Neural progenitor cell (in vitro differentiated cells): ENCODE results near the gene PTPRN2. TPM values are rescaled to one million over a fixed set of nuclear protein-coding genes. Genes with fewer than 3 reads are reported as not detected.
A peak's percentile ranks its signal among the peaks of the same experiment; 100 is the strongest.

Experiments used
- DNase-seq: peaks from one replicate; pipeline ENCODE4 v3.0.0-alpha.2; 2016; ENCODE audit warnings: low spot score
- H2AFZ ChIP-seq: fragments of 200-600 bp; sonication (generic); replicated peaks from 2 replicates; pipeline ENCODE4 v1.6.1; 2016; ENCODE audit warnings: antibody characterized with exemption
- H3F3A ChIP-seq: fragments of 200-600 bp; sonication (generic); 2 replicates; pipeline ENCODE4 v1.6.1; 2016; ENCODE audit warnings: antibody characterized with exemption, low read depth
- H3K27ac ChIP-seq: fragments of 200-600 bp; sonication (generic); 2 replicates; pipeline ENCODE4 v1.5.1; 2016; ENCODE audit warnings: mild to moderate bottlenecking
- H3K27me3 ChIP-seq: fragments of 200-600 bp; sonication (generic); 2 replicates; pipeline ENCODE4 v1.6.1; 2016; ENCODE audit warnings: mild to moderate bottlenecking, moderate library complexity
- H3K36me3 ChIP-seq: fragments of 200-600 bp; sonication (generic); 2 replicates; pipeline ENCODE4 v1.5.1; 2016
- H3K4me1 ChIP-seq: fragments of 200-600 bp; sonication (generic); 2 replicates; pipeline ENCODE4 v1.6.1; 2016; ENCODE audit warnings: mixed run types
- H3K4me2 ChIP-seq: fragments of 200-600 bp; sonication (generic); 2 replicates; pipeline ENCODE4 v1.6.1; 2016
- H3K4me3 ChIP-seq: fragments of 200-600 bp; sonication (generic); 2 replicates; pipeline ENCODE4 v1.5.1; 2016
- H3K79me2 ChIP-seq: fragments of 200-600 bp; sonication (generic); 2 replicates; pipeline ENCODE4 v1.6.1; 2016; ENCODE audit warnings: low read depth
- H3K9ac ChIP-seq: fragments of 200-600 bp; sonication (generic); 2 replicates; pipeline ENCODE4 v1.6.1; 2016
- H3K9me3 ChIP-seq: fragments of 200-600 bp; sonication (generic); 2 replicates; pipeline ENCODE4 v1.5.1; 2016; ENCODE audit warnings: low read depth
- H4K20me1 ChIP-seq: fragments of 200-600 bp; sonication (generic); 2 replicates; pipeline ENCODE4 v1.6.1; 2016; ENCODE audit warnings: low read depth
- H3K27ac Mint-ChIP-seq: 3 replicates; pipeline ENCODE4 v1.8.0; 2021; ENCODE audit warnings: mixed read lengths
- H3K27me3 Mint-ChIP-seq: 2 replicates; pipeline ENCODE4 v1.8.0; 2022; ENCODE audit warnings: low read depth, mild to moderate bottlenecking, inconsistent platforms, moderate library complexity, mixed read lengths; ENCODE audit not compliant: insufficient read depth
- H3K36me3 Mint-ChIP-seq: 3 replicates; pipeline ENCODE4 v1.8.0; 2021; ENCODE audit warnings: mixed read lengths
- H3K4me1 Mint-ChIP-seq: 3 replicates; pipeline ENCODE4 v1.8.0; 2021; ENCODE audit warnings: mixed read lengths
- H3K4me3 Mint-ChIP-seq: 3 replicates; pipeline ENCODE4 v1.8.0; 2021; ENCODE audit warnings: mild to moderate bottlenecking, moderate library complexity, mixed read lengths
- H3K9me3 Mint-ChIP-seq: 3 replicates; pipeline ENCODE4 v1.8.0; 2020; ENCODE audit warnings: mixed read lengths
- CTCF ChIP-seq: fragments of 200-600 bp; sonication (generic); IDR thresholded peaks from 2 replicates; pipeline ENCODE4 v1.5.1; 2017; ENCODE audit warnings: antibody characterized with exemption, mild to moderate bottlenecking
- EZH2 ChIP-seq: fragments of 200-600 bp; sonication (generic); IDR thresholded peaks from 2 replicates; pipeline ENCODE4 v1.6.1; 2017; ENCODE audit warnings: antibody characterized with exemption, mild to moderate bottlenecking, moderate library complexity
- EZH2phosphoT487 ChIP-seq: fragments of 200-600 bp; sonication (generic); IDR thresholded peaks from 2 replicates; pipeline ENCODE4 v1.6.1; 2017; ENCODE audit warnings: antibody characterized with exemption
- total RNA-seq: library from RNA; depleted of rRNA; stranded (reverse); fragments of >200 nt; gene quantifications from 2 replicates; pipeline ENCODE4 v1.2.3, GENCODE V29; 2015; ENCODE audit warnings: low replicate concordance

PTPRN2 gene
- total RNA-seq, 1 donor from 2014 or later: 3.0 TPM

- no peak overlapping the region for H3K27ac Mint-ChIP-seq
- H2AFZ ChIP-seq: no peak overlapping the region
Measured at GRCh38 chr7:157759246-157759805, 828.3 kb downstream of the PTPRN2 start.

GRCh38 chr7:157758468-157759245 lies 829.0 kb downstream of the PTPRN2 start:
- Mint-ChIP-seq H3K27me3 (peaks cover 6% of the 10 kb centered on the region), H3K27ac (peak overlapping the region; percentile 76), H3K9me3 (peaks cover 2% of the 10 kb centered on the region), H3K4me3 (peak overlapping the region; percentile 62), H3K36me3 (no peaks in the 10 kb centered on the region), H3K4me1 (peaks cover 16% of the 10 kb centered on the region)
- H3K27me3 ChIP-seq: no peaks in the 10 kb centered on the region
- TF ChIP-seq EZH2phosphoT487 (no peak), CTCF (no peak), EZH2 (no peak)
- H3K27ac ChIP-seq: no peak overlapping the region
- no peaks in the 10 kb centered on the region for H3K4me1 ChIP-seq
- no peak overlapping the region for H2AFZ ChIP-seq
- no peak overlapping the region for H3K9ac ChIP-seq
- DNase-seq: no peak
- no peak overlapping the region for H3K4me2 ChIP-seq
- H3K36me3 ChIP-seq: no peaks in the 10 kb centered on the region
- H3F3A ChIP-seq: no peaks in the 10 kb centered on the region
- no peaks in the 10 kb centered on the region for H3K9me3 ChIP-seq
- H4K20me1 ChIP-seq: no peaks in the 10 kb centered on the region
- H3K4me3 ChIP-seq: no peak overlapping the region
- no peaks in the 10 kb centered on the region for H3K79me2 ChIP-seq

More at GRCh38 chr7:157759246-157759805, 828.3 kb downstream of the PTPRN2 start:
- H4K20me1 ChIP-seq: no peaks in the 10 kb centered on the region
- no peaks in the 10 kb centered on the region for H3K9me3 ChIP-seq
- H3F3A ChIP-seq: no peaks in the 10 kb centered on the region
- DNase-seq: no peak
- no peaks in the 10 kb centered on the region for H3K79me2 ChIP-seq
- no peak overlapping the region for H3K27ac ChIP-seq
- TF ChIP-seq EZH2phosphoT487 (no peak), EZH2 (no peak), CTCF (no peak)
- H3K9ac ChIP-seq: no peak overlapping the region
- H3K4me3 ChIP-seq: no peak overlapping the region
- H3K36me3 ChIP-seq: no peaks in the 10 kb centered on the region
- no peak overlapping the region for H3K4me3 Mint-ChIP-seq
- no peak overlapping the region for H3K4me2 ChIP-seq
- H3K27me3 Mint-ChIP-seq: peaks cover 4% of the 10 kb centered on the region
- H3K36me3 Mint-ChIP-seq: no peaks in the 10 kb centered on the region
- H3K4me1 ChIP-seq: no peaks in the 10 kb centered on the region
- H3K4me1 Mint-ChIP-seq: peaks cover 16% of the 10 kb centered on the region
- H3K27me3 ChIP-seq: no peaks in the 10 kb centered on the region
- H3K9me3 Mint-ChIP-seq: peaks cover 7% of the 10 kb centered on the region

GRCh38 chr7:157757776-157758467 lies 829.7 kb downstream of the PTPRN2 start:
- Mint-ChIP-seq H3K36me3 (no peaks in the 10 kb centered on the region), H3K27me3 (peaks cover 9% of the 10 kb centered on the region), H3K9me3 (peaks cover 2% of the 10 kb centered on the region), H3K4me3 (no peak overlapping the region), H3K4me1 (peaks cover 18% of the 10 kb centered on the region), H3K27ac (no peak overlapping the region)
- TF ChIP-seq EZH2 (no peak), CTCF (no peak), EZH2phosphoT487 (no peak)
- H3K9ac ChIP-seq: no peak overlapping the region
- no peaks in the 10 kb centered on the region for H3F3A ChIP-seq
- no peaks in the 10 kb centered on the region for H3K4me1 ChIP-seq
- H4K20me1 ChIP-seq: no peaks in the 10 kb centered on the region
- no peaks in the 10 kb centered on the region for H3K36me3 ChIP-seq
- H2AFZ ChIP-seq: no peak overlapping the region
- no peak overlapping the region for H3K4me3 ChIP-seq
- DNase-seq: no peak
- no peak overlapping the region for H3K4me2 ChIP-seq
- H3K27ac ChIP-seq: no peak overlapping the region
- no peaks in the 10 kb centered on the region for H3K9me3 ChIP-seq
- H3K79me2 ChIP-seq: no peaks in the 10 kb centered on the region
- no peaks in the 10 kb centered on the region for H3K27me3 ChIP-seq
